H1 (cell line): ENCODE data around the gene FUT2. TPM values are rescaled to one million over a fixed set of nuclear protein-coding genes. Genes with fewer than 3 reads are reported as not detected.
A peak's percentile ranks its signal among the peaks of the same experiment; 100 is the strongest.

Experiments used
- CTCF ChIA-PET: fragments of 300-600 bp; sonication (Branson Sonifier 250); formaldehyde crosslinking; loops from one replicate; lab custom pipeline; 2021; ENCODE audit not compliant: partially characterized antibody; lab: Charles Lee
- POLR2A ChIA-PET: fragments of 300-600 bp; sonication (Branson Sonifier 250); formaldehyde crosslinking; loops from one replicate; lab custom pipeline; 2021; ENCODE audit warnings: inconsistent platforms; ENCODE audit not compliant: partially characterized antibody; lab: Charles Lee
- DNase-seq, 2 experiments: peaks; one replicate each; pipeline versions ENCODE4 v3.0.0 to v3.0.0-alpha.2; 2010 to 2022; ENCODE audit warnings: low spot score in 2 of 2, low read depth in 1 of 2, mixed read lengths in 1 of 2
- FAIRE-seq: peaks from 2 replicates; lab custom pipeline; 2011; peaks lifted over from hg19 to GRCh38; lab: Jason Lieb, UNC
- H2AFZ ChIP-seq: 2 replicates; pipeline ENCODE4 v1.8.1; 2012; ENCODE audit warnings: low read length, inconsistent platforms
- H2AK5ac ChIP-seq: 2 replicates; pipeline ENCODE4 v1.6.1; 2013; ENCODE audit warnings: low read depth, low read length
- H2BK120ac ChIP-seq: replicated peaks from 2 replicates; pipeline ENCODE3; 2013; ENCODE audit warnings: low read depth, low read length, inconsistent platforms
- H2BK12ac ChIP-seq: 2 replicates; pipeline ENCODE4 v1.6.1; 2013; ENCODE audit warnings: low read depth, low read length
- H2BK15ac ChIP-seq: 2 replicates; pipeline ENCODE4 v1.6.1; 2013; ENCODE audit warnings: low read length
- H2BK20ac ChIP-seq: 2 replicates; pipeline ENCODE4 v1.6.1; 2013; ENCODE audit warnings: low read length
- H2BK5ac ChIP-seq: 2 replicates; pipeline ENCODE4 v1.6.1; 2013; ENCODE audit warnings: low read depth, low read length
- H3K14ac ChIP-seq: 2 replicates; pipeline ENCODE4 v1.6.1; 2013; ENCODE audit warnings: inconsistent platforms; ENCODE audit not compliant: insufficient read length
- H3K18ac ChIP-seq: 2 replicates; pipeline ENCODE4 v1.6.1; 2013; ENCODE audit warnings: low read length; ENCODE audit errors: extremely low read depth
- H3K23ac ChIP-seq: 2 replicates; pipeline ENCODE4 v1.6.1; 2013; ENCODE audit warnings: inconsistent platforms; ENCODE audit not compliant: insufficient read length
- H3K23me2 ChIP-seq: 2 replicates; pipeline ENCODE4 v1.6.1; 2013; ENCODE audit warnings: low read depth, low read length
- H3K27ac ChIP-seq: 2 replicates; pipeline ENCODE4 v1.6.1; 2011; ENCODE audit warnings: low read depth, low read length, inconsistent platforms
- H3K27me3 ChIP-seq, 4 experiments: replicated peaks in 1 of 4; 1 replicate in 1 of 4; 2 replicates in 3 of 4; pipeline versions ENCODE4 v1.6.1 to v1.8.1; 2011 to 2013; ENCODE audit warnings: low read length in 3 of 4, mild to moderate bottlenecking in 3 of 4, inconsistent platforms in 2 of 4, mixed read lengths in 2 of 4, moderate library complexity in 1 of 4; ENCODE audit not compliant: control insufficient read depth in 3 of 4, insufficient read depth in 3 of 4; ENCODE audit errors: extremely low read depth in 1 of 4
- H3K36me3 ChIP-seq, 4 experiments: 2 replicates each; pipeline versions ENCODE4 v1.6.1 to v1.8.1; 2011 to 2013; ENCODE audit warnings: mild to moderate bottlenecking in 4 of 4, low read length in 3 of 4, moderate library complexity in 2 of 4, control low read depth in 1 of 4, inconsistent platforms in 1 of 4; ENCODE audit not compliant: insufficient read depth in 4 of 4, control insufficient read depth in 2 of 4
- H3K4ac ChIP-seq: replicated peaks from 2 replicates; pipeline ENCODE3; 2013; ENCODE audit warnings: low read length, low read depth, mixed read lengths, inconsistent platforms; ENCODE audit not compliant: insufficient read length
- H3K4me1 ChIP-seq, 4 experiments: replicated peaks in 1 of 4; 1 replicate in 1 of 4; 2 replicates in 3 of 4; pipeline versions ENCODE4 v1.6.1 to v1.8.1; 2011 to 2013; ENCODE audit warnings: low read length in 3 of 4, inconsistent platforms in 2 of 4, mixed read lengths in 1 of 4; ENCODE audit not compliant: insufficient read depth in 4 of 4, control insufficient read depth in 3 of 4
- H3K4me2 ChIP-seq, 2 experiments: 2 replicates each; pipeline versions ENCODE4 v1.6.1 to v1.8.1; 2011 to 2013; ENCODE audit warnings: low read depth in 2 of 2, low read length in 2 of 2, control low read depth in 1 of 2, inconsistent platforms in 1 of 2, mild to moderate bottlenecking in 1 of 2; ENCODE audit not compliant: insufficient read depth in 1 of 2
- H3K4me3 ChIP-seq, 4 experiments: fragments of 200-600, 300-600 bp in 1 of 4; sonication (generic), shearing (Covaris generic), sonication (Bioruptor Twin) in 1 of 4; 2 replicates each; pipeline versions ENCODE4 v1.5.1 to v1.8.1; 2011 to 2016; ENCODE audit warnings: low read length in 4 of 4, low read depth in 3 of 4, control low read depth in 2 of 4, inconsistent platforms in 2 of 4, mild to moderate bottlenecking in 2 of 4, mixed read lengths in 1 of 4, moderate library complexity in 1 of 4; ENCODE audit not compliant: insufficient read depth in 2 of 4; ENCODE audit errors: extremely low read depth in 1 of 4
- H3K56ac ChIP-seq: replicated peaks from 2 replicates; pipeline ENCODE3; 2013; ENCODE audit warnings: low read depth, mild to moderate bottlenecking, mixed read lengths, low read length, inconsistent platforms; ENCODE audit not compliant: insufficient read length
- H3K79me1 ChIP-seq: 2 replicates; pipeline ENCODE4 v1.6.1; 2013; ENCODE audit warnings: low read depth, low read length, control low read depth
- H3K79me2 ChIP-seq, 2 experiments: 2 replicates each; pipeline versions ENCODE4 v1.6.1 to v1.8.1; 2012 to 2013; ENCODE audit warnings: low read length in 2 of 2, mild to moderate bottlenecking in 2 of 2, inconsistent platforms in 1 of 2; ENCODE audit not compliant: insufficient read depth in 2 of 2, control insufficient read depth in 1 of 2
- H3K9ac ChIP-seq, 4 experiments: replicated peaks in 1 of 4; 1 replicate in 1 of 4; 2 replicates in 3 of 4; pipeline versions ENCODE4 v1.6.1 to v1.8.1; 2011 to 2013; ENCODE audit warnings: low read depth in 3 of 4, low read length in 3 of 4, control low read depth in 2 of 4, mild to moderate bottlenecking in 2 of 4, moderate library complexity in 2 of 4, inconsistent platforms in 1 of 4; ENCODE audit errors: extremely low read depth in 1 of 4
- H3K9me3 ChIP-seq, 2 experiments: 2 replicates each; pipeline versions ENCODE4 v1.6.1 to v1.8.1; 2012 to 2013; ENCODE audit warnings: mild to moderate bottlenecking in 2 of 2, moderate library complexity in 2 of 2, control low read depth in 1 of 2, inconsistent platforms in 1 of 2, low read depth in 1 of 2, low read length in 1 of 2, mixed read lengths in 1 of 2; ENCODE audit not compliant: insufficient read depth in 2 of 2
- H4K20me1 ChIP-seq, 2 experiments: replicated peaks in 1 of 2; 2 replicates each; pipeline versions ENCODE3 to v1.8.1; 2011 to 2013; ENCODE audit warnings: inconsistent platforms in 2 of 2, low read length in 2 of 2, mild to moderate bottlenecking in 1 of 2; ENCODE audit not compliant: insufficient read depth in 2 of 2, control insufficient read depth in 1 of 2
- H4K5ac ChIP-seq: 2 replicates; pipeline ENCODE4 v1.6.1; 2013; ENCODE audit warnings: low read length, low read depth, mixed read lengths, inconsistent platforms; ENCODE audit not compliant: insufficient read length
- H4K8ac ChIP-seq: 2 replicates; pipeline ENCODE4 v1.8.0; 2013; ENCODE audit warnings: mild to moderate bottlenecking, moderate library complexity, low read length, inconsistent platforms; ENCODE audit not compliant: insufficient read depth; ENCODE audit errors: extremely low read depth
- H4K91ac ChIP-seq: replicated peaks from 2 replicates; pipeline ENCODE3; 2013; ENCODE audit warnings: low read length, mixed read lengths, inconsistent platforms; ENCODE audit not compliant: insufficient read length
- ASH2L ChIP-seq: fragments of 200-600, 300-600 bp; sonication (generic); IDR thresholded peaks from one replicate; pipeline ENCODE4 v1.7.1; 2017; ENCODE audit warnings: low read length
- CBX5 ChIP-seq: fragments of 300-800, 300-1000 bp; sonication (generic); IDR thresholded peaks from 2 replicates; pipeline ENCODE4 v1.7.1; 2016; ENCODE audit warnings: antibody characterized with exemption, low read length, low read depth
- JUND ChIP-seq: IDR thresholded peaks from 2 replicates; pipeline ENCODE4 v1.6.1; 2011; ENCODE audit warnings: mild to moderate bottlenecking, improper control_type of control experiment, low read length
- PHF8 ChIP-seq: fragments of 200-600 bp; sonication (generic); conservative IDR thresholded peaks from 2 replicates; pipeline ENCODE4 v1.7.1; 2012; ENCODE audit warnings: low read depth, mild to moderate bottlenecking, inconsistent platforms, low read length, moderate library complexity
- POU5F1 ChIP-seq: IDR thresholded peaks from 2 replicates; pipeline ENCODE4 v1.6.1; 2011; ENCODE audit warnings: low read depth, mild to moderate bottlenecking, low read length, moderate library complexity
- RBBP5 ChIP-seq: IDR thresholded peaks from 2 replicates; pipeline ENCODE4 v1.7.1; 2012; ENCODE audit warnings: low read depth, mild to moderate bottlenecking, inconsistent platforms, low read length, moderate library complexity, borderline replicate concordance
- SAP30 ChIP-seq: fragments of 300-600 bp; sonication (generic); IDR thresholded peaks from 2 replicates; pipeline ENCODE4 v1.7.1; 2012; ENCODE audit warnings: low read length, moderate library complexity, mild to moderate bottlenecking, inconsistent platforms; ENCODE audit not compliant: insufficient read depth, insufficient replicate concordance
- SUZ12 ChIP-seq: fragments of 200-600 bp; sonication (generic); IDR thresholded peaks from 2 replicates; pipeline ENCODE4 v1.6.1; 2012; ENCODE audit warnings: mild to moderate bottlenecking, inconsistent platforms, low read length, moderate library complexity, mixed read lengths
- WGBS, 2 experiments: shearing (Covaris generic) in 1 of 2; methylation state at CpG; one replicate each; pipeline versions ENCODE4 v1.1.6 to v1.1.7; 2013 to 2015; ENCODE audit warnings: low lambda C conversion rate in 2 of 2, mixed read lengths in 2 of 2, inconsistent platforms in 1 of 2, low coverage in 1 of 2, missing lambda C conversion rate in 1 of 2; ENCODE audit not compliant: insufficient replicate concordance in 2 of 2, insufficient coverage in 1 of 2, insufficient read length in 1 of 2; ENCODE audit errors: extremely low coverage in 1 of 2, missing lambda C conversion rate in 1 of 2; 5-methylcytosine and 5-hydroxymethylcytosine counted together
- polyA plus RNA-seq, 7 experiments: library from polyadenylated mRNA; depleted of rRNA in 3 of 7; stranded (reverse) in 5 of 7; unstranded in 2 of 7; fragments of >200 nt in 5 of 7; fragments of 200-250 nt in 2 of 7; gene quantifications; 1 replicate in 5 of 7; 2 replicates in 1 of 7; 4 replicates in 1 of 7; pipeline versions ENCODE4 v1.2.1 to v1.2.3, GENCODE V29; 2011 to 2013; ENCODE audit warnings: missing spikeins in 2 of 7, mixed read lengths in 2 of 7
- total RNA-seq: library from RNA; stranded (reverse); fragmentation: NEBNext Ultra II Directional; extraction: Animal tissue kit (Norgen Biotek cat#: 25700); gene quantifications from 2 replicates; pipeline ENCODE4 v1.2.1, GENCODE V29; 2021
- TF ChIP-seq, protein P1 (sequence below): IDR thresholded peaks from 2 replicates; pipeline ENCODE4 v1.6.1; 2012; ENCODE audit warnings: inconsistent platforms
- TF ChIP-seq, protein P2 (sequence below): IDR thresholded peaks from 2 replicates; pipeline ENCODE4 v1.6.1; 2012; ENCODE audit warnings: low read length, inconsistent platforms
- TF ChIP-seq, protein P3 (sequence below): IDR thresholded peaks from 2 replicates; pipeline ENCODE4 v1.6.1; 2011; ENCODE audit warnings: low read depth, mild to moderate bottlenecking, low read length; ENCODE audit not compliant: insufficient read depth

Gene FUT2
- total and polyA plus RNA-seq, 2 of the 8 experiments (the other 6 are each of a cell fraction or from before 2014, with no cell fraction given), result 5.0 to 5.6 TPM

DNA sequence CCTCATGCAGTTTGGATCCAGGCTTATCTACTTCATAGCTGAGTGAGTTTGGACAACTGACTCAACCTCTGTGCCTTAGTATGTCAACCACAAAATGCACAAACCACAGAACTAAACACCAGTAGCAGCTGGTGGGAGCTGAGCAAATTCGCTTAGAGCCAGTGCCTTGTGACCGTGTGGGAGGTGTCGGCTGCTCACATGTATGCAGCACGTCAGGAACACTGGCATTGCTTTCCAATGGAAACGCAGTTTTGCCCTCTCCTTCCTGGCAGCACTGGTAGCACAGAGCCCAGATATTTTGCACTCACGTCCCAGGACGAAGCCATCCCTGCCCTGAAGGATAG, 14.7 kb upstream of the FUT2 start:
- Histone ChIP-seq H4K20me1 (no peaks in the 10 kb centered on the region), H3K56ac (no peak overlapping the region), H3K79me2 (no peaks in the 10 kb centered on the region), H2BK20ac (no peak overlapping the region), H3K36me3 (no peaks in the 10 kb centered on the region), H3K4me2 (no peak overlapping the region), H3K9me3 (no peaks in the 10 kb centered on the region), H2BK120ac (no peak overlapping the region), H2AK5ac (no peak overlapping the region), H2BK12ac (peak overlapping the region; percentile 27; the same call in 1 of the 2 replicates), H3K14ac (no peak overlapping the region), H3K27ac (no peak overlapping the region), H3K23ac (no peak overlapping the region), H3K18ac (no peak overlapping the region), H2BK15ac (no peak overlapping the region), H3K4me1 (no peaks in the 10 kb centered on the region; a peak in 1 of 7 replicates), H3K23me2 (no peaks in the 10 kb centered on the region), H3K4me3 (no peak overlapping the region), H3K4ac (no peak overlapping the region), H3K27me3 (no peaks in the 10 kb centered on the region), H4K91ac (no peak overlapping the region), H4K5ac (no peak overlapping the region), H2AFZ (no peak overlapping the region), H3K79me1 (no peaks in the 10 kb centered on the region), H4K8ac (no peak overlapping the region), H3K9ac (no peak overlapping the region), H2BK5ac (no peak overlapping the region)
- ChIA-PET POLR2A (interaction anchor here (3.9 kb wide), 1 partner anchor 15 kb away, joined by 18 read pairs; the partner anchor contains the start of gene FUT2), CTCF (interaction anchor here (1.1 kb wide), 1 partner anchor 14 kb away, joined by 4 read pairs; the partner anchor contains the start of gene FUT2)
- WGBS, 2 experiments, result 81% methylated on average over 7 of the region's 7 CpGs; no CpG with 5 or more reads in 1 of the 2 experiments
- FAIRE-seq (no peak), DNase-seq (no peak)
- TF ChIP-seq, protein P1, sequence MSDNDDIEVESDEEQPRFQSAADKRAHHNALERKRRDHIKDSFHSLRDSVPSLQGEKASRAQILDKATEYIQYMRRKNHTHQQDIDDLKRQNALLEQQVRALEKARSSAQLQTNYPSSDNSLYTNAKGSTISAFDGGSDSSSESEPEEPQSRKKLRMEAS, result no peak
- TF ChIP-seq ASH2L (no peak), JUND (no peak), POU5F1 (no peak), SAP30 (no peak), RBBP5 (no peak), PHF8 (no peak), CBX5 (no peak), SUZ12 (no peak)
- TF ChIP-seq, protein P2, sequence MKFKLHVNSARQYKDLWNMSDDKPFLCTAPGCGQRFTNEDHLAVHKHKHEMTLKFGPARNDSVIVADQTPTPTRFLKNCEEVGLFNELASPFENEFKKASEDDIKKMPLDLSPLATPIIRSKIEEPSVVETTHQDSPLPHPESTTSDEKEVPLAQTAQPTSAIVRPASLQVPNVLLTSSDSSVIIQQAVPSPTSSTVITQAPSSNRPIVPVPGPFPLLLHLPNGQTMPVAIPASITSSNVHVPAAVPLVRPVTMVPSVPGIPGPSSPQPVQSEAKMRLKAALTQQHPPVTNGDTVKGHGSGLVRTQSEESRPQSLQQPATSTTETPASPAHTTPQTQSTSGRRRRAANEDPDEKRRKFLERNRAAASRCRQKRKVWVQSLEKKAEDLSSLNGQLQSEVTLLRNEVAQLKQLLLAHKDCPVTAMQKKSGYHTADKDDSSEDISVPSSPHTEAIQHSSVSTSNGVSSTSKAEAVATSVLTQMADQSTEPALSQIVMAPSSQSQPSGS, result no peak
- TF ChIP-seq, protein P3, sequence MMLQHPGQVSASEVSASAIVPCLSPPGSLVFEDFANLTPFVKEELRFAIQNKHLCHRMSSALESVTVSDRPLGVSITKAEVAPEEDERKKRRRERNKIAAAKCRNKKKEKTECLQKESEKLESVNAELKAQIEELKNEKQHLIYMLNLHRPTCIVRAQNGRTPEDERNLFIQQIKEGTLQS, result no peak
